Stimulated activated CD4-positive, alpha-beta T cell treated with anti-CD3 and anti-CD28 coated beads, Interleukin-15, amount 100 ng/mL, for 48 hours (primary cell): ENCODE results near the gene GBA2.

Experiments used
- DNase-seq, 2 donors: peaks; one replicate each; pipeline ENCODE4 v3.0.0-alpha.2; 2020; ENCODE audit warnings: low read depth in 2 of 2

The GBA2 gene

DNA sequence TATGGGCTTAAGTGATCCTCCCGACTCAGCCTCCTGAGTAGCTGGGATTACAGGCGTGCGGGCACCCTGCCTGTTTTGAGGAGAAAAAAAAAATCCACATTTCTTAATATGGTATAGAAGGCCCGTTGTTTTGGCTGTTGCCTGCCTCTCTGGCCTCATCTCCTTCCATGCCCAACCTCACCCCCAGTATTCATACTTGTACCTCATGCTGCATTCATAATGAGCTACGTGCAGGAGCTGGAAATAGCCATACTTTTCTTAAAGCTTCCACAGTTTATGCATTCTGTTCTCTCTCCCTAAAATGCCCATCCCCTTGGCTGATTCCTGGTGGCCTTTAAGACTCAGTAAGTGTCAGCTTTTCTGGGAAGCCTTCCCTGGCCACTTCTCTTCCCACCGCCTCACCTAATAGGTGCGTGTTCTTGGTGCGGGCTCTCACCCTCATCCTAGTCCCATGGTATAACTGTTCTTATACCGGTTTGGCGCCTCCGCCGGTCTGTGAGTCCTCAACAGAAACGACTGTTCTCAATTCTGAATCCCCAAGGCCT is 57.2 kb downstream of the GBA2 start:
- DNase-seq = no peak

DNA sequence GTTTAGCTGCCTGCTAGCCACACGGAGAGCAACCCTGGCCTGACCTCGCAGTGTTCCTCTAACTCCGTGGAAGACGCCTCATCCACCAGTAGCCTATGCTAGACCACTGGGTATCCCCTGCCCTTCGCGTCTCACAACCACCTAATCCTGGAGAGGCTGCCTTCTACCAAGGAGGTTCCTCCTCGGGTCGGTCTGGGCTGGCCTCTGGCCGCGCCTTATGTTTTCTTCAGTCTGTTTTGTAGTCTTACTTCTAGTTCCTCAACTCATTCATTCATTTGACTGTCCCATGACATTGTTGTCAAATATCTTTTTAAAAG is 57.7 kb downstream of the GBA2 start:
- DNase-seq = no peak

DNA sequence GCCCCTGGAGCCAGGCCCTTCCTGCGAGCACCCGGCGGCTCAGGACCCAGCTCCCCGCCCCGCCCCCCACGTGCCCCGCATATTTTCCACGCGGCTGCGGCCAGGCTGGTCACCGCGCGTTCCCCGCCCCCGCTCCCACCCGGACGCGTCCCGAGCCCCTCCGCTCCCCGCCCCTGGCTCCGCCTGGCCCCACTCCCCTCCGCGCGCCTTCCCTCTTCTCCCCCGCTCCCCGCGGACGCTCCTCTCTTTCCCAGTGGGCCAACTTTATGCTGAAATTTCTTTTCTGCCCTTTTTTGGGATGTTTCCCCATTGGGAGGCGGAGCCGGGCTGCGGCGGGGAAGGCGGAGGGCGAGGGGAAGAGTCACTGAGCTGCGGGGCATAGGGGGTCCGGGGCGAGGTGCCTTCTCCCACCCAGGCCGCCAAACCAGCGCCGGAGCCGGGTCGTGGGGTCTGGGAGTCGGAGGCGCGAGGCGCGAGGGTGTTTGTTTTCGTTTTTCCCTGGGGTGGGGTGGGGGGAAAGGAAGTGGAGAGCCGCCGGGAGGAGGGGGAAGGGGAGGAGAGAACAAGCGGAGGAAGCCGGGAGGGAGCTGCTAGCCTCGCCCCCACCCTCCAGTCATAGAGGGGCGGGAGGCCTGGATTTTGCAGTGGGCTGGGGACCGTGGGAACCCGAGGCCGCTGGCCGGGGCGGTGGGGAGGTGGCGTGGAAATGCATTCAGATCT is 58.3 kb downstream of the GBA2 start:
- no peak for DNase-seq

DNA sequence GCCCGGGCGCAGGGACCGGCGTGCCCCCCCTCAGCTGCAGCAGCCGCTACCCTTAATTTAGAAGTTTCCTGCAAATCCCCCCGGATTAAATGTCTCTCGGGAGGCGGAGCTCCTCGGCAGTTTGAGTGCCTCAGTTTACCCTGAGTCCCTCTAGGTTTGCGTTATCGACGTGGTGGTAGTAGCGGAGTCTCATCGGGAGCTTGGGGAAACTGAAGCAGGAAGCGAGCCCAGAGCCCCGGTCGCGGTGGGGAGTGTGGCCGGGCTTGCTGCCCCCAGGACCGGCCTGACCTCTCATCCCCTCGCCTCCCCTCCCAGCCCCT is 58.8 kb downstream of the GBA2 start:
- DNase-seq = no peak

DNA sequence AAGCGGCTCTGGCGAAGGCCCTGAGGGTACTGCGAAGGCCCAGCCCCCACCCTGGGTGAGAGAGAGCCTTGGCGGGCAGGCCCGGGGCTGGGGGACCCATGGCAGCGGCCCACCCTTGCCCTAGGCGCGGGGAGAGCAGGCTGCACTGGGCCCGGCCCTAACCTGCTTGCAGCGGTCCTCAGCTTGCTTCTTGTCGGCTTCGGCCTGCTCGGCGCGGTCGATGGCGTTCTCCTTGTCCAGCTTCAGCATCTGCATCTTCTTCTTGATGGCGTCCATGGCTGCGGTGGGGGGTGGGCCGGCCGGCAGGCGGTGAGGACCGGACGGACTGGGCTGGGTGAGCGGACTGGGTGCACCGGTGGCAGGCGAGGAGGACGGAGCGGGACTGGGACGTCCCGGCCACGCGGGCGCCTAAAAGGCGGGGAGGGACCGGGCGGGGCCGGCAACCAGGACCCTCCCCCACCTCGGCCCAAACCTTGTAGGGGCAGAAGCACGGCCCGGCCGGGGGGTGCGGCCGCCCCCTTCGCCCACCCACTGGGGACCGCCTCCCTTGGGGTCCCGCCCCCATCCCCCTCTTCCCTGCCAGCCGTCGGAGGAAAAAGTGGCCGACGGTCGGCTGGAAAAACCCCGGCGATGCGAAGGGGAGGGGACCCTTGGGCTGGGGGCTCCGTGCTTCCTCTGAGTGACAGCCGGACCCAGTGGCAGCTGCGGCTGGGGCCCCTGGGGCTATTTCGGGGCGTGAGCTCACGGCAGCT is 59.3 kb downstream of the GBA2 start, which contains the start of gene TPM2:
TPM2 (minus strand) TSS at position 384 of the 752 bp plus-strand sequence; CDS start at position 276, 108 bp downstream.
- DNase-seq = no peak

GRCh38 chr9:35688558-35689541 is 60.2 kb downstream of the GBA2 start:
- no peak for DNase-seq

DNA sequence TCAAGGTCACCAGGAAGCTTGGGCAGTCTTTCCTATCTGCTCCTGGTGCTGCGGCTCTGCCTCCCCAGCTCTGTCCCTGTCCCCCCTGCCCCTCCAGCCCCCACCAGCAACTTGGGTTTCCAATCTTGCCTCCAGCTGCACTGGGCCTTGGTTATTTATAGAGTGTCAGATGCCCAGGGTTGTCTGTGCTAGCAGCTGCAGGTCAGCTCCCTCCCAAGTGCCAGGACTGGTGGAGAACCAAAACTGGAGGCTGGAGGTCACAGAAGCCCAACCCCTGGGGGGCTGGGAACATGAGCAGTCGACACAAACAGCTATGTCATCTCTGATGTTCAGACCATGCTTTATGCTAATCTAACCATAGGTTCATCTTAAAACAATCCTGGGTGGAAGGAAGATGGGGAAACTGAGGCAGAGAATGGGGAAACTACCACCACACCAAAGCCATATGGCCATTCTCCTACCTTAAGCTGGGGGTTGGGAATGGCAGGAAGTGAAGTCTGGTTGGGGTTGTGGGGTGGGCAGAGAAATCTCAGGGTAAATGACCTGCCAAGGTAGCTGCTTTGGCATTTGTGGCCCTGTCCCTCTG is 61.0 kb downstream of the GBA2 start:
- no peak for DNase-seq

GRCh38 chr9:35687306-35687705 is 61.7 kb downstream of the GBA2 start:
- no peak for DNase-seq
